Erythroblast (primary cell): Measurements from ENCODE around the gene DTNB.

ENCODE experiments used
- GATA1 ChIP-seq: IDR thresholded peaks from 2 replicates; pipeline ENCODE4 v1.6.1; 2011; ENCODE audit warnings: low read depth, mild to moderate bottlenecking, control low read depth, low read length, moderate library complexity
- POLR2A ChIP-seq: IDR thresholded peaks from 2 replicates; pipeline ENCODE4 v1.6.1; 2011; ENCODE audit warnings: mild to moderate bottlenecking, low read length

DNA sequence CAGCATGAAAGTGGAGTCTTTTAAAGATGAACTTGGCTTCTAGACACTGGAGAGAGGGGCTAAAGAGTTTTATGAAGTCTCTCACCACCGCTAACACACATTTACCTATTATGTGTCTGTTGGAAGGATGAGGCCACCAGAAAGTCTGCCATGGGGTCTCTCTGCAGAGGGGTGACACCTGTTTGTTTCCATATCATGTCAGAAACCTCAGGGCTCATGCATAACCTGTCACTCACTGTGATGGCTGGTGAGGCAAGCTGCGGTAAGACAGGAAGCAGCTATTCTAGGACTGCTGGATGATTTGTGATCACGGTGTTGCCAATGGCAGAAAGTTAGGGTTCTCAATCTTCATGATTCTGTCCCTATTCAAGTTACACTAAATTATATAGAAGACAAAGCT is 270.9 kb downstream of the DTNB start:
- no peak for TF ChIP-seq POLR2A
- TF ChIP-seq GATA1 = no peak
